Panc1 (cell line): Measurements from ENCODE around the gene APOBEC3F. TPM values are rescaled to one million over a fixed set of nuclear protein-coding genes. Genes with fewer than 3 reads are reported as not detected.

Experiments
- ATAC-seq: fragments of 200-7000 bp; cut with Tn5 transposase; 2 replicates; pipeline ENCODE4 v1.9.1; 2020; ENCODE audit warnings: mild to moderate bottlenecking, moderate library complexity
- BruUV-seq: library from RNA; stranded (reverse); fragments of 400-500 nt; replicated peaks from 2 replicates; lab custom pipeline; 2021; lab: Mats Ljungman, UMichigan
- CTCF ChIA-PET: fragments of 300-600 bp; sonication (Branson Sonifier 250); formaldehyde crosslinking; loops from one replicate; lab custom pipeline; 2022; ENCODE audit warnings: antibody characterized with exemption; lab: Charles Lee
- POLR2A ChIA-PET: fragments of 300-600 bp; sonication (Branson Sonifier 250); formaldehyde crosslinking; loops from one replicate; lab custom pipeline; 2022; ENCODE audit warnings: antibody characterized with exemption; lab: Charles Lee
- DNase-seq: peaks from one replicate; pipeline ENCODE4 v3.0.0-alpha.2; 2010; ENCODE audit warnings: low read depth, low spot score
- H3K27ac ChIP-seq: 2 replicates; pipeline ENCODE4 v1.5.1; 2011; ENCODE audit warnings: mild to moderate bottlenecking, low read length, inconsistent platforms
- H3K27me3 ChIP-seq: fragments of 200-500 bp; sonication (Bioruptor generic); 2 replicates; pipeline ENCODE4 v1.6.0; 2014; ENCODE audit warnings: low read length, inconsistent platforms; ENCODE audit not compliant: control insufficient read depth, insufficient read depth
- H3K36me3 ChIP-seq: fragments of 200-500 bp; sonication (Bioruptor generic); 2 replicates; pipeline ENCODE4 v1.5.1; 2014; ENCODE audit warnings: inconsistent platforms, mild to moderate bottlenecking, low read length, moderate library complexity; ENCODE audit not compliant: control insufficient read depth, insufficient read depth
- H3K4me1 ChIP-seq: 2 replicates; pipeline ENCODE4 v1.5.1; 2011; ENCODE audit warnings: inconsistent platforms, mild to moderate bottlenecking, low read length, moderate library complexity; ENCODE audit not compliant: control insufficient read depth, insufficient read depth
- H3K4me3 ChIP-seq, 2 experiments: 2 replicates each; pipeline ENCODE4 v1.5.1; 2011 to 2012; ENCODE audit warnings: low read depth in 2 of 2, low read length in 2 of 2, mild to moderate bottlenecking in 2 of 2, inconsistent platforms in 1 of 2, moderate library complexity in 1 of 2
- H3K9me3 ChIP-seq: fragments of 200-500 bp; sonication (Bioruptor generic); 2 replicates; pipeline ENCODE4 v1.5.1; 2014; ENCODE audit warnings: low read depth, mild to moderate bottlenecking, inconsistent platforms, low read length, moderate library complexity; ENCODE audit not compliant: control insufficient read depth, insufficient read depth
- POLR2AphosphoS5 ChIP-seq: IDR thresholded peaks from 2 replicates; pipeline ENCODE4 v1.6.1; 2012; ENCODE audit warnings: mild to moderate bottlenecking, low read depth, low read length, moderate library complexity
- SIN3A ChIP-seq: IDR thresholded peaks from 2 replicates; pipeline ENCODE4 v1.6.1; 2012; ENCODE audit warnings: low read depth, mild to moderate bottlenecking, low read length, moderate library complexity, borderline replicate concordance; ENCODE audit not compliant: insufficient read depth
- TCF7L2 ChIP-seq: IDR thresholded peaks from 2 replicates; pipeline ENCODE4 v1.6.1; 2011; ENCODE audit warnings: mild to moderate bottlenecking, low read depth, low read length, inconsistent platforms
- in situ Hi-C: cut with HindIII; loops from 2 replicates; pipeline ENCODE4 v1.10.0; 2016; ENCODE audit warnings: low sequenced_read_pairs, low pct_unique_long_range_greater_than_20kb
- intact Hi-C: fragments of 100-400 bp; cut with micrococcal nuclease; formaldehyde crosslinking; loops from one replicate; pipeline ENCODE4 v1.10.0; 2022; ENCODE audit not compliant: unreplicated experiment
- total RNA-seq: library from RNA; stranded (reverse); gene quantifications from one replicate; pipeline ENCODE4 v1.2.1, GENCODE V29; 2021; ENCODE audit not compliant: unreplicated experiment
- TF ChIP-seq, protein P1 (sequence below): fragments of 450-650 bp; IDR thresholded peaks from 2 replicates; pipeline ENCODE4 v1.5.1; 2017; ENCODE audit warnings: mild to moderate bottlenecking
- TF ChIP-seq, protein P2 (sequence below), 2 experiments: IDR thresholded peaks; 2 replicates each; pipeline ENCODE4 v1.6.1; 2011 to 2012; ENCODE audit warnings: low read depth in 2 of 2, control low read depth in 1 of 2, low read length in 1 of 2, mild to moderate bottlenecking in 1 of 2, moderate library complexity in 1 of 2; ENCODE audit not compliant: insufficient read depth in 1 of 2

APOBEC3F gene
- total RNA-seq, 1 experiment from 2014 or later: 7.7 TPM

DNA sequence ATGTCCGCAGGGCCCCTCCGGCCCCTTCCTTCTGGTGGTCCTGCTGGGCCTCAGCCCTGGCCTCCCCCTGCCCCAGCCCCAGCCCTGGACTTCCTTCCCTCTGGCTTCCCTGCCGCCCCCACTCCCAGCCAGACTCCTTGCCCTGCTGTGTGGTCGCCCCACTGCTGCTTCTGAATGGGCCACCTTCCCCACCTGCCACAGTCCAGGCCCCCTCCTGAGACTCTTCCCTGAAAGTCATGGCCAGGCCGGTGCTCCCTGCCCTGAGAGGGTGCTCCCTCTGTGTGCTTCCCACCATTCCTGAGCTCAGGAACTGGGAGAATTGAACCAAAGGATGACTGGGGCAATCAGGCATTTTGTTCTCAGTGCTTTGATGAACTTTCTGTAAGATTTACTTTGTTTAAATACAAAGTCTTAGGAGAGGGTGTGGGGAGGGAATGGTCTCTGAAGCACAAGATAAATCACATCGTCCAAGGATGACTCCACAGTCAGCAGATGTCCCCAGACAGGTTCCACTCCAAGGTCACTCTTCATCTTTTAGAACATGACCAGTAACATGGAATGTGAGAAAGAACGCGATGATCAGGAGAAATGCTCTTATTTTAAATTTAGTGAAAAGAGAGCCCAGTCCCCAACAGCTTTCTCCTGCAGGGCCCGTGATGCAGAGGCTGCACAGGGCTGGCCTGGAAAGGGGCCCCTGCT, 19.0 kb upstream of the APOBEC3F start:
- intact Hi-C loops (no loop called here), in situ Hi-C loops (no loop called here)
- Histone ChIP-seq H3K27ac (peak overlapping the region; percentile 40), H3K9me3 (no peaks in the 10 kb centered on the region), H3K4me3 (peak overlapping the region; percentile 27 to 55), H3K27me3 (no peaks in the 10 kb centered on the region), H3K4me1 (peaks cover 3% of the 10 kb centered on the region; the same call in 1 of the 2 replicates), H3K36me3 (no peaks in the 10 kb centered on the region)
- no TSS peak for BruUV-seq
- TF ChIP-seq, protein P1, sequence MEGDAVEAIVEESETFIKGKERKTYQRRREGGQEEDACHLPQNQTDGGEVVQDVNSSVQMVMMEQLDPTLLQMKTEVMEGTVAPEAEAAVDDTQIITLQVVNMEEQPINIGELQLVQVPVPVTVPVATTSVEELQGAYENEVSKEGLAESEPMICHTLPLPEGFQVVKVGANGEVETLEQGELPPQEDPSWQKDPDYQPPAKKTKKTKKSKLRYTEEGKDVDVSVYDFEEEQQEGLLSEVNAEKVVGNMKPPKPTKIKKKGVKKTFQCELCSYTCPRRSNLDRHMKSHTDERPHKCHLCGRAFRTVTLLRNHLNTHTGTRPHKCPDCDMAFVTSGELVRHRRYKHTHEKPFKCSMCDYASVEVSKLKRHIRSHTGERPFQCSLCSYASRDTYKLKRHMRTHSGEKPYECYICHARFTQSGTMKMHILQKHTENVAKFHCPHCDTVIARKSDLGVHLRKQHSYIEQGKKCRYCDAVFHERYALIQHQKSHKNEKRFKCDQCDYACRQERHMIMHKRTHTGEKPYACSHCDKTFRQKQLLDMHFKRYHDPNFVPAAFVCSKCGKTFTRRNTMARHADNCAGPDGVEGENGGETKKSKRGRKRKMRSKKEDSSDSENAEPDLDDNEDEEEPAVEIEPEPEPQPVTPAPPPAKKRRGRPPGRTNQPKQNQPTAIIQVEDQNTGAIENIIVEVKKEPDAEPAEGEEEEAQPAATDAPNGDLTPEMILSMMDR: no peak
- TF ChIP-seq TCF7L2: no peak
- TF ChIP-seq POLR2AphosphoS5: no peak
- ChIA-PET POLR2A (no interaction called here), CTCF (interaction anchor here (0.7 kb wide), 1 partner anchor 160 kb away, joined by 5 read pairs; no protein-coding TSS in a partner anchor)
- ATAC-seq: peak; percentile 20; the same call in 1 of the 2 replicates
- no peak for DNase-seq

DNA sequence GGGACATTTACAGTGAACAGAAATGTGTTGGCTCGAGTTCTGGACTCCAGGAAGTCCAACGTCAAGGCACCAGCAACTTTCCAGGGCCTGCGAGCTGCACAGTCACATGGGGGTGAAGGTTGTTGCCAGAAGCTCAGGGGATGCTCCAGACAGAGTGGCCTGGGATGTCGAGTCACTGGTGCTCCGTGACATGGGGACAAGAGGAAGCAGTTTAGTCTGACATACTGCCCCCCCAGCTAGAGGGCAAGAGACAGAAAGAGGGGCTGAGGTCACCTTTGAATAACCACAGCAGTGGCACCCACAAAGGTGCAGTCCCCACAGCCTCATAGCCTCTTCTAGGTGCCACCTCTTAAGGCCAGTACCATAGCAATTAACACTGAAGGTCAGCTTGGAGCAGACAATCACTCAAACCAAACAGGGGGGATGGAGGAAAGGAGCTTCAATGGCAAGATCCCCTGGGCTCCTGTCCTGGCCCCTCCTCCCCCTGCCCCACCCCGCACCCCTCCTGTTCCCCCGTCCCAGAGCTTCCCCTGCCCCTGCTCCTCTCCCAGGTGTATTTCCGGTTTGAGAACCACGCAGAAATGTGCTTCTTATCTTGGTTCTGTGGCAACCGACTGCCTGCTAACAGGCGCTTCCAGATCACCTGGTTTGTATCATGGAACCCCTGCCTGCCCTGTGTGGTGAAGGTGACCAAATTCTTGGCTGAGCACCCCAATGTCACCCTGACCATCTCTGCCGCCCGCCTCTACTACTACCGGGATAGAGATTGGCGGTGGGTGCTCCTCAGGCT, 15.9 kb upstream of the APOBEC3F start:
- BruUV-seq: no TSS peak
- no peaks in the 10 kb centered on the region for H3K27me3 ChIP-seq
- H3K36me3 ChIP-seq: no peaks in the 10 kb centered on the region
- H3K4me1 ChIP-seq: peaks cover 3% of the 10 kb centered on the region; the same call in 1 of the 2 replicates
- H3K27ac ChIP-seq: no peak overlapping the region
- TF ChIP-seq TCF7L2 (no peak), SIN3A (no peak), POLR2AphosphoS5 (no peak)
- TF ChIP-seq, protein P2, sequence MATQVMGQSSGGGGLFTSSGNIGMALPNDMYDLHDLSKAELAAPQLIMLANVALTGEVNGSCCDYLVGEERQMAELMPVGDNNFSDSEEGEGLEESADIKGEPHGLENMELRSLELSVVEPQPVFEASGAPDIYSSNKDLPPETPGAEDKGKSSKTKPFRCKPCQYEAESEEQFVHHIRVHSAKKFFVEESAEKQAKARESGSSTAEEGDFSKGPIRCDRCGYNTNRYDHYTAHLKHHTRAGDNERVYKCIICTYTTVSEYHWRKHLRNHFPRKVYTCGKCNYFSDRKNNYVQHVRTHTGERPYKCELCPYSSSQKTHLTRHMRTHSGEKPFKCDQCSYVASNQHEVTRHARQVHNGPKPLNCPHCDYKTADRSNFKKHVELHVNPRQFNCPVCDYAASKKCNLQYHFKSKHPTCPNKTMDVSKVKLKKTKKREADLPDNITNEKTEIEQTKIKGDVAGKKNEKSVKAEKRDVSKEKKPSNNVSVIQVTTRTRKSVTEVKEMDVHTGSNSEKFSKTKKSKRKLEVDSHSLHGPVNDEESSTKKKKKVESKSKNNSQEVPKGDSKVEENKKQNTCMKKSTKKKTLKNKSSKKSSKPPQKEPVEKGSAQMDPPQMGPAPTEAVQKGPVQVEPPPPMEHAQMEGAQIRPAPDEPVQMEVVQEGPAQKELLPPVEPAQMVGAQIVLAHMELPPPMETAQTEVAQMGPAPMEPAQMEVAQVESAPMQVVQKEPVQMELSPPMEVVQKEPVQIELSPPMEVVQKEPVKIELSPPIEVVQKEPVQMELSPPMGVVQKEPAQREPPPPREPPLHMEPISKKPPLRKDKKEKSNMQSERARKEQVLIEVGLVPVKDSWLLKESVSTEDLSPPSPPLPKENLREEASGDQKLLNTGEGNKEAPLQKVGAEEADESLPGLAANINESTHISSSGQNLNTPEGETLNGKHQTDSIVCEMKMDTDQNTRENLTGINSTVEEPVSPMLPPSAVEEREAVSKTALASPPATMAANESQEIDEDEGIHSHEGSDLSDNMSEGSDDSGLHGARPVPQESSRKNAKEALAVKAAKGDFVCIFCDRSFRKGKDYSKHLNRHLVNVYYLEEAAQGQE (IDR thresholded peaks at IDR 0.05; ENCODE audit: insufficient read depth in 1 of 2, low read depth in 2 of 2, low read length in 1 of 2): no peak
- TF ChIP-seq, protein P1: no peak
- ATAC-seq: no peak
- DNase-seq: no peak
- H3K9me3 ChIP-seq: no peaks in the 10 kb centered on the region
- in situ Hi-C loops: no loop called here
- intact Hi-C loops: no loop called here
- ChIA-PET POLR2A (no interaction called here), CTCF (no interaction called here)
- H3K4me3 ChIP-seq: no peak overlapping the region
